Parathyroid adenoma (tissue), 2 donors: ENCODE measurements around the gene CAPN14.

Experiments used
- H2AFZ ChIP-seq: fragments of 300-600 bp; sonication (generic); one replicate; pipeline ENCODE4 v1.7.0; 2017; ENCODE audit warnings: antibody characterized with exemption, mild to moderate bottlenecking
- H3K27ac ChIP-seq: fragments of 300-600 bp; sonication (generic); one replicate; pipeline ENCODE4 v1.7.0; 2017
- H3K27me3 ChIP-seq: fragments of 300-600 bp; sonication (generic); one replicate; pipeline ENCODE4 v1.7.0; 2017; ENCODE audit warnings: low read length; ENCODE audit not compliant: control insufficient read depth, insufficient read depth
- H3K36me3 ChIP-seq: fragments of 300-600 bp; sonication (generic); one replicate; pipeline ENCODE4 v1.7.0; 2017; ENCODE audit warnings: low read length; ENCODE audit not compliant: control insufficient read depth, insufficient read depth
- H3K4me1 ChIP-seq: fragments of 300-600 bp; sonication (generic); one replicate; pipeline ENCODE4 v1.7.0; 2017; ENCODE audit warnings: control low read depth
- H3K4me2 ChIP-seq: fragments of 300-600 bp; sonication (generic); one replicate; pipeline ENCODE4 v1.7.0; 2017; ENCODE audit warnings: low read length
- H3K4me3 ChIP-seq: fragments of 300-600 bp; sonication (generic); one replicate; pipeline ENCODE4 v1.7.0; 2017; ENCODE audit warnings: low read depth, low read length
- H3K79me2 ChIP-seq: fragments of 300-600 bp; sonication (generic); one replicate; pipeline ENCODE4 v1.7.0; 2017; ENCODE audit warnings: control low read depth
- H3K9ac ChIP-seq: fragments of 300-600 bp; sonication (generic); one replicate; pipeline ENCODE4 v1.7.0; 2017; ENCODE audit warnings: mild to moderate bottlenecking
- H3K9me3 ChIP-seq: fragments of 300-600 bp; sonication (generic); one replicate; pipeline ENCODE4 v1.7.0; 2017; ENCODE audit warnings: low read length; ENCODE audit not compliant: control insufficient read depth
- CTCF ChIP-seq: fragments of 300-600 bp; sonication (generic); IDR thresholded peaks from one replicate; pipeline ENCODE4 v1.7.0; 2017; ENCODE audit warnings: antibody characterized with exemption, mild to moderate bottlenecking
- donor health status: primary hyperparathyroidism.

CAPN14 gene

GRCh38 chr2:31147645-31148044, 69.7 kb downstream of the CAPN14 start:
- no peak for TF ChIP-seq CTCF
- Histone ChIP-seq H3K27me3 (no peaks in the 10 kb centered on the region), H3K27ac (no peak overlapping the region), H3K4me3 (no peak overlapping the region), H3K4me2 (no peak overlapping the region), H3K9me3 (no peaks in the 10 kb centered on the region), H3K79me2 (no peaks in the 10 kb centered on the region), H2AFZ (no peak overlapping the region), H3K9ac (no peak overlapping the region), H3K36me3 (no peaks in the 10 kb centered on the region), H3K4me1 (no peaks in the 10 kb centered on the region)

GRCh38 chr2:31142110-31142509, 75.2 kb downstream of the CAPN14 start:
- Histone ChIP-seq H3K36me3 (no peaks in the 10 kb centered on the region), H3K4me1 (no peaks in the 10 kb centered on the region), H3K27me3 (no peaks in the 10 kb centered on the region), H3K9me3 (no peaks in the 10 kb centered on the region), H2AFZ (no peak overlapping the region), H3K27ac (no peak overlapping the region), H3K9ac (no peak overlapping the region), H3K4me3 (no peak overlapping the region), H3K79me2 (no peaks in the 10 kb centered on the region), H3K4me2 (no peak overlapping the region)
- TF ChIP-seq CTCF: no peak

GRCh38 chr2:31141443-31142085, 75.8 kb downstream of the CAPN14 start:
- Histone ChIP-seq H3K4me1 (no peaks in the 10 kb centered on the region), H3K9ac (no peak overlapping the region), H3K4me3 (no peak overlapping the region), H2AFZ (no peak overlapping the region), H3K36me3 (no peaks in the 10 kb centered on the region), H3K27ac (no peak overlapping the region), H3K4me2 (no peak overlapping the region), H3K27me3 (no peaks in the 10 kb centered on the region), H3K79me2 (no peaks in the 10 kb centered on the region), H3K9me3 (no peaks in the 10 kb centered on the region)
- TF ChIP-seq CTCF: no peak

- Histone ChIP-seq H3K9me3 (no peaks in the 10 kb centered on the region), H3K79me2 (no peaks in the 10 kb centered on the region), H3K4me3 (no peak overlapping the region), H3K27me3 (peaks cover 1% of the 10 kb centered on the region), H3K36me3 (no peaks in the 10 kb centered on the region), H3K4me1 (no peaks in the 10 kb centered on the region), H2AFZ (no peak overlapping the region), H3K27ac (no peak overlapping the region), H3K4me2 (no peak overlapping the region), H3K9ac (no peak overlapping the region)
- TF ChIP-seq CTCF: no peak
Measured at GRCh38 chr2:31140151-31140550, 77.2 kb downstream of the CAPN14 start.

GRCh38 chr2:31139671-31140070, 77.6 kb downstream of the CAPN14 start:
- Histone ChIP-seq H3K79me2 (no peaks in the 10 kb centered on the region), H3K27ac (no peak overlapping the region), H2AFZ (no peak overlapping the region), H3K27me3 (peaks cover 4% of the 10 kb centered on the region), H3K4me1 (no peaks in the 10 kb centered on the region), H3K9ac (no peak overlapping the region), H3K9me3 (no peaks in the 10 kb centered on the region), H3K36me3 (no peaks in the 10 kb centered on the region), H3K4me2 (no peak overlapping the region), H3K4me3 (no peak overlapping the region)
- no peak for TF ChIP-seq CTCF
